Neural progenitor cell (in vitro differentiated cells): ENCODE measurements around the gene GLYATL2. TPM values are rescaled to one million over a fixed set of nuclear protein-coding genes. Genes with fewer than 3 reads are reported as not detected.

ENCODE experiments used
- DNase-seq: peaks from one replicate; pipeline ENCODE4 v3.0.0-alpha.2; 2016; ENCODE audit warnings: low spot score
- H2AFZ ChIP-seq: fragments of 200-600 bp; sonication (generic); replicated peaks from 2 replicates; pipeline ENCODE4 v1.6.1; 2016; ENCODE audit warnings: antibody characterized with exemption
- H3F3A ChIP-seq: fragments of 200-600 bp; sonication (generic); 2 replicates; pipeline ENCODE4 v1.6.1; 2016; ENCODE audit warnings: antibody characterized with exemption, low read depth
- H3K27ac ChIP-seq: fragments of 200-600 bp; sonication (generic); 2 replicates; pipeline ENCODE4 v1.5.1; 2016; ENCODE audit warnings: mild to moderate bottlenecking
- H3K27me3 ChIP-seq: fragments of 200-600 bp; sonication (generic); 2 replicates; pipeline ENCODE4 v1.6.1; 2016; ENCODE audit warnings: mild to moderate bottlenecking, moderate library complexity
- H3K36me3 ChIP-seq: fragments of 200-600 bp; sonication (generic); 2 replicates; pipeline ENCODE4 v1.5.1; 2016
- H3K4me1 ChIP-seq: fragments of 200-600 bp; sonication (generic); 2 replicates; pipeline ENCODE4 v1.6.1; 2016; ENCODE audit warnings: mixed run types
- H3K4me2 ChIP-seq: fragments of 200-600 bp; sonication (generic); 2 replicates; pipeline ENCODE4 v1.6.1; 2016
- H3K4me3 ChIP-seq: fragments of 200-600 bp; sonication (generic); 2 replicates; pipeline ENCODE4 v1.5.1; 2016
- H3K79me2 ChIP-seq: fragments of 200-600 bp; sonication (generic); 2 replicates; pipeline ENCODE4 v1.6.1; 2016; ENCODE audit warnings: low read depth
- H3K9ac ChIP-seq: fragments of 200-600 bp; sonication (generic); 2 replicates; pipeline ENCODE4 v1.6.1; 2016
- H3K9me3 ChIP-seq: fragments of 200-600 bp; sonication (generic); 2 replicates; pipeline ENCODE4 v1.5.1; 2016; ENCODE audit warnings: low read depth
- H4K20me1 ChIP-seq: fragments of 200-600 bp; sonication (generic); 2 replicates; pipeline ENCODE4 v1.6.1; 2016; ENCODE audit warnings: low read depth
- H3K27ac Mint-ChIP-seq: 3 replicates; pipeline ENCODE4 v1.8.0; 2021; ENCODE audit warnings: mixed read lengths
- H3K27me3 Mint-ChIP-seq: 2 replicates; pipeline ENCODE4 v1.8.0; 2022; ENCODE audit warnings: low read depth, mild to moderate bottlenecking, inconsistent platforms, moderate library complexity, mixed read lengths; ENCODE audit not compliant: insufficient read depth
- H3K36me3 Mint-ChIP-seq: 3 replicates; pipeline ENCODE4 v1.8.0; 2021; ENCODE audit warnings: mixed read lengths
- H3K4me1 Mint-ChIP-seq: 3 replicates; pipeline ENCODE4 v1.8.0; 2021; ENCODE audit warnings: mixed read lengths
- H3K4me3 Mint-ChIP-seq: 3 replicates; pipeline ENCODE4 v1.8.0; 2021; ENCODE audit warnings: mild to moderate bottlenecking, moderate library complexity, mixed read lengths
- H3K9me3 Mint-ChIP-seq: 3 replicates; pipeline ENCODE4 v1.8.0; 2020; ENCODE audit warnings: mixed read lengths
- EZH2 ChIP-seq: fragments of 200-600 bp; sonication (generic); IDR thresholded peaks from 2 replicates; pipeline ENCODE4 v1.6.1; 2017; ENCODE audit warnings: antibody characterized with exemption, mild to moderate bottlenecking, moderate library complexity
- EZH2phosphoT487 ChIP-seq: fragments of 200-600 bp; sonication (generic); IDR thresholded peaks from 2 replicates; pipeline ENCODE4 v1.6.1; 2017; ENCODE audit warnings: antibody characterized with exemption
- total RNA-seq: library from RNA; depleted of rRNA; stranded (reverse); fragments of >200 nt; gene quantifications from 2 replicates; pipeline ENCODE4 v1.2.3, GENCODE V29; 2015; ENCODE audit warnings: low replicate concordance
- TF ChIP-seq, protein P1 (sequence below): fragments of 200-600 bp; sonication (generic); IDR thresholded peaks from 2 replicates; pipeline ENCODE4 v1.5.1; 2017; ENCODE audit warnings: antibody characterized with exemption, mild to moderate bottlenecking

GLYATL2 gene
- total RNA-seq, 1 donor from 2014 or later = 2.7 TPM

DNA sequence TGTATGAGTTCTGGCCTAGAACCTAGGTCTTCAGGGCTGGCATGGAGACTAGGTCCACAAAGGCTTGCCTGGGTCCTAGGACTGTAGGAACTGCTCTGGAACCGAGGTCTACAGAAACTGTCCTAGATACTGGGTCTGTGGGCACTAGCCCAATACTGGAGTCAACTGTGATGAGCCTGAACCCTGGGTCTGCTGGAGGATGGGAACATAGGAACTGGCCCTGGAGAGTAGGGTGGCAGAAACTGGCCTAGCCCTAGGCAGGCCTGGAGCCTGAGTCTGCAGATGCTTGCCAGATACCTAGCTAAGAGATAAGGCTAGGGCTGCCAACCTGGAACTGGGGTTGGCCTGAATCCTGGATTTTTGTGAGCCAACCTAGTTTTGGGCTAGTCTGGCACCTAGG is 19.2 kb upstream of the GLYATL2 start:
- Histone ChIP-seq H4K20me1 (no peaks in the 10 kb centered on the region), H3K27ac (no peak overlapping the region), H2AFZ (no peak overlapping the region), H3K36me3 (no peaks in the 10 kb centered on the region), H3K79me2 (no peaks in the 10 kb centered on the region), H3K9me3 (peaks cover 7% of the 10 kb centered on the region), H3K9ac (no peak overlapping the region), H3K4me2 (no peak overlapping the region), H3K4me3 (no peak overlapping the region), H3K4me1 (no peaks in the 10 kb centered on the region), H3F3A (no peaks in the 10 kb centered on the region), H3K27me3 (no peaks in the 10 kb centered on the region)
- Mint-ChIP-seq H3K4me1 (no peaks in the 10 kb centered on the region), H3K27ac (no peak overlapping the region), H3K9me3 (peaks cover 16% of the 10 kb centered on the region), H3K27me3 (peaks cover 4% of the 10 kb centered on the region), H3K36me3 (no peaks in the 10 kb centered on the region), H3K4me3 (no peak overlapping the region)
- no peak for DNase-seq
- TF ChIP-seq, protein P1, sequence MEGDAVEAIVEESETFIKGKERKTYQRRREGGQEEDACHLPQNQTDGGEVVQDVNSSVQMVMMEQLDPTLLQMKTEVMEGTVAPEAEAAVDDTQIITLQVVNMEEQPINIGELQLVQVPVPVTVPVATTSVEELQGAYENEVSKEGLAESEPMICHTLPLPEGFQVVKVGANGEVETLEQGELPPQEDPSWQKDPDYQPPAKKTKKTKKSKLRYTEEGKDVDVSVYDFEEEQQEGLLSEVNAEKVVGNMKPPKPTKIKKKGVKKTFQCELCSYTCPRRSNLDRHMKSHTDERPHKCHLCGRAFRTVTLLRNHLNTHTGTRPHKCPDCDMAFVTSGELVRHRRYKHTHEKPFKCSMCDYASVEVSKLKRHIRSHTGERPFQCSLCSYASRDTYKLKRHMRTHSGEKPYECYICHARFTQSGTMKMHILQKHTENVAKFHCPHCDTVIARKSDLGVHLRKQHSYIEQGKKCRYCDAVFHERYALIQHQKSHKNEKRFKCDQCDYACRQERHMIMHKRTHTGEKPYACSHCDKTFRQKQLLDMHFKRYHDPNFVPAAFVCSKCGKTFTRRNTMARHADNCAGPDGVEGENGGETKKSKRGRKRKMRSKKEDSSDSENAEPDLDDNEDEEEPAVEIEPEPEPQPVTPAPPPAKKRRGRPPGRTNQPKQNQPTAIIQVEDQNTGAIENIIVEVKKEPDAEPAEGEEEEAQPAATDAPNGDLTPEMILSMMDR = no peak
- no peak for TF ChIP-seq EZH2
- no peak for TF ChIP-seq EZH2phosphoT487

DNA sequence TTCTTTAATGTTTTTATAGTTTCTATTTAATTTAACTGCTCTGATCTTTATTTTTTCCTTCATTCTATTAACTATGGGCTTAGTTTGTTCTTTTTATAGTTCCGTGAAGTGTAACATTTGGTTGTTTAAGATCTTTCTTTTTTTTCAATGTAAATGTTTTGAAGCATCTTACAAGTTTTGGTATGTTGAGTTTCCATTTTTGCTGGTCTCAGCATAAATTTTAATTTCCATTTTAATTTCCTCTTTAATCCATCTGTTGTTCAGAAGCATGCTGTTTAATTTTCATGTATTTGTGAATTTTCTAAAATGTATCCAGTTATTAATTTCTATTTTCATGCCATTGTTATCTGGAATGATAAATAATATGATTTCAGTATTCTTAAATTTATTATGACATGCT is 17.0 kb upstream of the GLYATL2 start:
- H3K79me2 ChIP-seq = no peaks in the 10 kb centered on the region
- H4K20me1 ChIP-seq = no peaks in the 10 kb centered on the region
- H3K27me3 ChIP-seq = no peaks in the 10 kb centered on the region
- H3K4me1 Mint-ChIP-seq = no peaks in the 10 kb centered on the region
- peaks cover 5% of the 10 kb centered on the region for H3K27me3 Mint-ChIP-seq
- no peak overlapping the region for H3K27ac Mint-ChIP-seq
- no peak overlapping the region for H2AFZ ChIP-seq
- H3K4me3 ChIP-seq = no peak overlapping the region
- no peaks in the 10 kb centered on the region for H3K36me3 ChIP-seq
- H3K36me3 Mint-ChIP-seq = no peaks in the 10 kb centered on the region
- no peak overlapping the region for H3K27ac ChIP-seq
- no peaks in the 10 kb centered on the region for H3F3A ChIP-seq
- H3K9ac ChIP-seq = no peak overlapping the region
- TF ChIP-seq, protein P1 = no peak
- TF ChIP-seq EZH2phosphoT487 = no peak
- no peak for TF ChIP-seq EZH2
- H3K4me3 Mint-ChIP-seq = no peak overlapping the region
- H3K9me3 ChIP-seq = peaks cover 7% of the 10 kb centered on the region
- no peak overlapping the region for H3K4me2 ChIP-seq
- no peaks in the 10 kb centered on the region for H3K4me1 ChIP-seq
- peaks cover 16% of the 10 kb centered on the region for H3K9me3 Mint-ChIP-seq
- DNase-seq = no peak

DNA sequence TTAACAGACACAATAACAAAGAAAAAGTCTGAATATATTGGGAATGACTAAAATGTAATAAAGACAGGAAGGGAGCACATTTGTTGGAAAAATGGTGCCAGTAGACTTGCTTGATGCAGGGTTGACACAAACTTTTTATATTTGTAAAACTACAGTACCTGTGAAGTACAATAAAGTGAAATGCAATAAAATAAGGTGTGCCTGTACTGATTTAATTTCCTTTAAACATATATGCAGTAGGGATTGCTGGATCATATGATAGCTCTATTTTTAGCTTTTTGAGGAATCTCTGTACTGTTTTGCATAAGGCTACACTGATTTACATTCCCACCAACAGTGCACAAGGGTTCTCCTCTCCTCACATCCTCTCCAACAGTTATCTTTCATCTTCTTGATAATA is 12.3 kb upstream of the GLYATL2 start:
- Mint-ChIP-seq H3K36me3 (no peaks in the 10 kb centered on the region), H3K27me3 (peaks cover 5% of the 10 kb centered on the region), H3K27ac (no peak overlapping the region), H3K4me1 (no peaks in the 10 kb centered on the region), H3K9me3 (peaks cover 2% of the 10 kb centered on the region), H3K4me3 (no peak overlapping the region)
- Histone ChIP-seq H3K4me3 (no peak overlapping the region), H3K27ac (no peak overlapping the region), H3F3A (no peaks in the 10 kb centered on the region), H3K79me2 (no peaks in the 10 kb centered on the region), H3K4me2 (no peak overlapping the region), H3K4me1 (no peaks in the 10 kb centered on the region), H3K9ac (no peak overlapping the region), H2AFZ (no peak overlapping the region), H3K36me3 (no peaks in the 10 kb centered on the region), H3K9me3 (peaks cover 7% of the 10 kb centered on the region), H3K27me3 (no peaks in the 10 kb centered on the region), H4K20me1 (no peaks in the 10 kb centered on the region)
- TF ChIP-seq, protein P1 = no peak
- no peak for TF ChIP-seq EZH2
- no peak for TF ChIP-seq EZH2phosphoT487
- DNase-seq = no peak

DNA sequence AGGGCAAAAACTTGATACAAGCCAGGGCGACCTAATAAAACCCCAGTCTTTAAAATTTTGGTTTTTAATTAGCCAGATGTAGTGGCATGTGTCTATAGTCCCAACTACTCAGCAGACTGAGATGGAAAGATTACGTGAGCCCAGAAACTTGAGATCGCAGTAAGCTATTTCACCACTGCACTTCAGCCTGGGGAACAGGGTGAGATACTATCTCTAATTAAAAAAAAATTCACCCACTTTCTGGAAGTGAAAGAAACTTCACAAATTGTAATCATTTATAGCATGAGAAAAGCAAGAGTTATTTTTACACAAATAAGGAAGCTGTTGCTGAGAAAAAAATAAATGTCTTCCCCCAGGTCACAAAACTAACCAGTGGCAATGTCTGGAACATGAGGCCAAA is 882 bp upstream of the GLYATL2 start:
- TF ChIP-seq EZH2 (no peak), EZH2phosphoT487 (no peak)
- TF ChIP-seq, protein P1 = no peak

More for the DNA sequence above, 882 bp upstream of the GLYATL2 start:
- Mint-ChIP-seq H3K36me3 (no peaks in the 10 kb centered on the region), H3K27ac (no peak overlapping the region), H3K9me3 (no peaks in the 10 kb centered on the region), H3K4me1 (no peaks in the 10 kb centered on the region), H3K4me3 (no peak overlapping the region), H3K27me3 (peaks cover 2% of the 10 kb centered on the region)
- Histone ChIP-seq H3K27me3 (no peaks in the 10 kb centered on the region), H4K20me1 (no peaks in the 10 kb centered on the region), H3K27ac (no peak overlapping the region), H3K79me2 (no peaks in the 10 kb centered on the region), H3F3A (no peaks in the 10 kb centered on the region), H3K4me1 (no peaks in the 10 kb centered on the region), H3K4me2 (no peak overlapping the region), H3K9me3 (peaks cover 25% of the 10 kb centered on the region), H3K4me3 (no peak overlapping the region), H3K9ac (no peak overlapping the region), H2AFZ (no peak overlapping the region), H3K36me3 (no peaks in the 10 kb centered on the region)
- DNase-seq = no peak
